DOHH2 (cell line): ENCODE results near the gene RAC3.

Experiments used
- CTCF ChIP-seq: fragments of 200-600 bp; sonication (generic); IDR thresholded peaks from one replicate; pipeline ENCODE4 v1.5.1; 2014; ENCODE audit warnings: antibody characterized with exemption, mild to moderate bottlenecking, low read depth, low read length; ENCODE audit not compliant: poor library complexity, severe bottlenecking
- EZH2phosphoT487 ChIP-seq: fragments of 200-600 bp; sonication (generic); IDR thresholded peaks from 2 replicates; pipeline ENCODE4 v1.6.1; 2017; ENCODE audit warnings: borderline replicate concordance, mild to moderate bottlenecking, antibody characterized with exemption, low read length, moderate library complexity, mixed read lengths

- TF ChIP-seq CTCF = no peak
- TF ChIP-seq EZH2phosphoT487 = no peak
Measured at GRCh38 chr17:82013341-82013740, 18.1 kb upstream of the RAC3 start.
